GM12878 (cell line): ENCODE results near the gene SARM1. TPM values are rescaled to one million over a fixed set of nuclear protein-coding genes. Genes with fewer than 3 reads are reported as not detected.
A peak's percentile ranks its signal among the peaks of the same experiment; 100 is the strongest.

Experiments
- ATF7 ChIP-seq: fragments of 450-650 bp; IDR thresholded peaks from 2 replicates; pipeline ENCODE4 v1.6.1; 2016; ENCODE audit warnings: low read depth, mild to moderate bottlenecking
- BRCA1 ChIP-seq: IDR thresholded peaks from 2 replicates; pipeline ENCODE4 v1.6.1; 2011; ENCODE audit warnings: low read depth, low read length, improper control_type of control experiment
- CHD2 ChIP-seq: IDR thresholded peaks from 2 replicates; pipeline ENCODE4 v1.6.1; 2011; ENCODE audit warnings: low read depth, low read length, improper control_type of control experiment, borderline replicate concordance
- CREB1 ChIP-seq: IDR thresholded peaks from 2 replicates; pipeline ENCODE4 v1.6.1; 2012; ENCODE audit warnings: low read depth, mild to moderate bottlenecking, inconsistent platforms
- CUX1 ChIP-seq: IDR thresholded peaks from 2 replicates; pipeline ENCODE4 v1.6.1; 2012; ENCODE audit warnings: improper control_type of control experiment, low read depth, low read length; ENCODE audit not compliant: insufficient replicate concordance
- DPF2 ChIP-seq: fragments of 450-650 bp; IDR thresholded peaks from 2 replicates; pipeline ENCODE4 v1.6.1; 2017; ENCODE audit warnings: mild to moderate bottlenecking
- ELK1 ChIP-seq: IDR thresholded peaks from 2 replicates; pipeline ENCODE4 v1.6.1; 2012; ENCODE audit warnings: low read depth, low read length, improper control_type of control experiment
- FOS ChIP-seq: IDR thresholded peaks from 3 replicates; pipeline ENCODE4 v1.6.1; 2011; ENCODE audit warnings: borderline replicate concordance; ENCODE audit not compliant: insufficient read length; ENCODE audit errors: extremely low read depth
- FOXM1 ChIP-seq: IDR thresholded peaks from 2 replicates; pipeline ENCODE4 v1.6.1; 2012; ENCODE audit warnings: low read depth, mild to moderate bottlenecking, inconsistent platforms, low read length, moderate library complexity
- HDAC6 ChIP-seq: fragments of 200-600 bp; sonication (generic); IDR thresholded peaks from one replicate; pipeline ENCODE4 v1.8.0; 2017; ENCODE audit warnings: antibody characterized with exemption; ENCODE audit not compliant: unreplicated experiment
- HDGF ChIP-seq: fragments of 450-650 bp; IDR thresholded peaks from 2 replicates; pipeline ENCODE4 v1.6.1; 2016; ENCODE audit warnings: antibody characterized with exemption
- IKZF1 ChIP-seq: fragments of 450-650 bp; conservative IDR thresholded peaks from 2 replicates; pipeline ENCODE4 v1.6.1; 2017; ENCODE audit warnings: antibody characterized with exemption, mild to moderate bottlenecking
- LARP7 ChIP-seq: fragments of 450-650 bp; IDR thresholded peaks from 2 replicates; pipeline ENCODE4 v1.6.1; 2017; ENCODE audit warnings: mild to moderate bottlenecking
- MEF2B ChIP-seq: fragments of 450-650 bp; IDR thresholded peaks from 2 replicates; pipeline ENCODE4 v1.6.1; 2018; ENCODE audit warnings: mild to moderate bottlenecking, moderate library complexity; ENCODE audit not compliant: partially characterized antibody, poor library complexity, severe bottlenecking
- PBX3 ChIP-seq: IDR thresholded peaks from 2 replicates; pipeline ENCODE4 v1.6.1; 2011; ENCODE audit warnings: mild to moderate bottlenecking, low read depth, low read length, moderate library complexity; ENCODE audit not compliant: insufficient replicate concordance
- PKNOX1 ChIP-seq: fragments of 450-650 bp; IDR thresholded peaks from 2 replicates; pipeline ENCODE4 v1.6.1; 2016; ENCODE audit warnings: mild to moderate bottlenecking
- RAD21 ChIP-seq: IDR thresholded peaks from 2 replicates; pipeline ENCODE4 v1.6.1; 2011; ENCODE audit warnings: mild to moderate bottlenecking, low read depth, low read length, moderate library complexity; ENCODE audit not compliant: insufficient read depth
- RCOR1 ChIP-seq: conservative IDR thresholded peaks from 2 replicates; pipeline ENCODE4 v1.6.1; 2012; ENCODE audit warnings: low read depth, low read length, improper control_type of control experiment
- TARDBP ChIP-seq: IDR thresholded peaks from 2 replicates; pipeline ENCODE4 v1.6.1; 2016; ENCODE audit warnings: borderline replicate concordance
- TBL1XR1 ChIP-seq: IDR thresholded peaks from 2 replicates; pipeline ENCODE4 v1.6.1; 2012; ENCODE audit warnings: low read depth, low read length, improper control_type of control experiment
- YY1 ChIP-seq: IDR thresholded peaks from 2 replicates; pipeline ENCODE4 v1.6.1; 2011; ENCODE audit warnings: low read depth, mild to moderate bottlenecking, low read length
- ZNF207 ChIP-seq: fragments of 450-650 bp; IDR thresholded peaks from 2 replicates; pipeline ENCODE4 v1.6.1; 2014; ENCODE audit warnings: antibody characterized with exemption, mild to moderate bottlenecking, borderline replicate concordance
- ZNF24 ChIP-seq: fragments of 450-650 bp; IDR thresholded peaks from 2 replicates; pipeline ENCODE4 v1.6.1; 2017; ENCODE audit warnings: antibody characterized with exemption, mild to moderate bottlenecking
- polyA plus RNA-seq, 11 experiments: library from polyadenylated mRNA; depleted of rRNA in 4 of 11; unstranded in 6 of 11; stranded (reverse) in 5 of 11; fragments of >200 nt; fragmentation: Nextera tagmentation in 4 of 11; fragmentation: Illumina TruSeq in 1 of 11; extraction: Ambion mirVana in 4 of 11; extraction: Trizol in 1 of 11; gene quantifications; 1 replicate in 1 of 11; 2 replicates in 10 of 11; pipeline versions ENCODE4 v1.2.1 to v1.2.3, GENCODE V29; 2011 to 2016; ENCODE audit warnings: inconsistent platforms in 2 of 11, missing spikeins in 2 of 11, low read depth in 1 of 11
- total RNA-seq, 4 experiments: library from RNA; depleted of rRNA in 3 of 4; stranded (reverse); fragments of >200 nt in 3 of 4; fragmentation: Illumina TruSeq in 1 of 4; extraction: Trizol in 1 of 4; gene quantifications; 2 replicates each; pipeline versions ENCODE4 v1.2.1 to v1.2.3, GENCODE V29; 2013 to 2021

SARM1 gene
- total and polyA plus RNA-seq, 10 of the 15 experiments (the other 5 are each of a cell fraction or from before 2014, with no cell fraction given), result 0.56 to 25.3 (median 11.9) TPM

GRCh38 chr17:28335201-28335958 is 36.1 kb upstream of the SARM1 start, which contains the start of the genes IFT20 and TNFAIP1 (continued):
- TF ChIP-seq CUX1 (no peak), YY1 (peak; percentile 92), RCOR1 (no peak), FOXM1 (no peak), FOS (no peak), PBX3 (peak; percentile 39), PKNOX1 (peak; percentile 79), BRCA1 (peak; percentile 58; the same call in 1 of the 2 replicates), TARDBP (peak; percentile 90; the same call in 1 of the 2 replicates), HDAC6 (no peak), ZNF24 (no peak), CHD2 (peak; percentile 93), LARP7 (no peak), DPF2 (no peak; the same call in 1 of the 2 replicates), ELK1 (peak; percentile 74; the same call in 1 of the 2 replicates), RAD21 (no peak), MEF2B (peak; percentile 76), TBL1XR1 (peak; percentile 91), IKZF1 (peak; percentile 100), ZNF207 (no peak; the same call in 1 of the 2 replicates), HDGF (peak; percentile 97), ATF7 (peak; percentile 100), CREB1 (peak; percentile 97)
